Activated CD4-positive, alpha-beta T cell treated with anti-CD3 and anti-CD28 coated beads for 4 hours (primary cell): ENCODE measurements around the gene MCMBP.
"Not testable (repeated sequence)": the region's sequence is repeated elsewhere in the genome, so short reads cannot be mapped to it uniquely, and the experiment has no call there.

Source experiments
- DNase-seq, 2 donors: peaks; one replicate each; pipeline ENCODE4 v3.0.0-alpha.2; 2020

The MCMBP gene

DNA sequence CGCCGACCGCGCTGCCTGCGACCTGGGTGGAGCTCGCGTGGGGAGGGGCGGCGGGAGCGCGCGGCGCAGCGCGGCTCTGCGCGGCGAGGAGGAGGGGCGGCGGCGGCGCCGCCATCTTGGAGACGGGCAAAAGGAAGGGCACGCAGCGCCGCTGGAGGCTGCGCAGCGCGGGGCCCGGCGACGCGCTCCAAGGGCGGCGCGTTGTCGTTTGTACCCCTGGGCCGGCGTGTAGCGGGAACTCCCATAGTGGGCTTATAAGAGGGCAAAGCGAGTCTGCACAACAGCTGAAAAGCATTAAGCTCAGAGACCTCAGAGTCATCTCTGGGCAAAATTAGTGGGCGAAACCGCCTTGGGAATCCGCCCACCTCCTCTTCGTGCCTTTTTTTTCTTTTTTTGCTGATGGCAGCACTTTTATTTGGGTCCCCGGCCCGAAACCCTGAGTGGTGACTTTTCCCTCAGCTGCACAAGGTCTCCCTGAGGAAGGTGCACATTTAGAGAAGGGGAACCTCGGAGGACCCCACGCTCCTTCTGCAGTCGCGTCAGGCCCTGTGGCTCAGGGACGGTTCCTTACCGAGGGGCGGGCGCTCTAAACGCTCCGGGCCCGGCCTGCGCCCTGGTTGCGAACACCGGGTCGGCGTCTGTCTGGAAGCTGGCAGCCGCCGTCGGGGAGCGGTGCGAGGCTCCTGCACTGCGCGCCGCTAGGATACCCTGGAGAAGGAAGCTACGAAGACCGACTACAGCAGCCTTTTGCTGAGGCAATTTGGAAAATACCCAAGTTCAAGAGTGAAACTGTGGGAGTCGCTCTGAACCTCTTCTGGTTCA, 428 bp upstream of the MCMBP start:
- peak; percentile 82 to 84 for DNase-seq

- DNase-seq: peak; percentile 50 to 52
These were observed 598 bp downstream of the MCMBP start for GRCh38 chr10:119871881-119872609.

DNA sequence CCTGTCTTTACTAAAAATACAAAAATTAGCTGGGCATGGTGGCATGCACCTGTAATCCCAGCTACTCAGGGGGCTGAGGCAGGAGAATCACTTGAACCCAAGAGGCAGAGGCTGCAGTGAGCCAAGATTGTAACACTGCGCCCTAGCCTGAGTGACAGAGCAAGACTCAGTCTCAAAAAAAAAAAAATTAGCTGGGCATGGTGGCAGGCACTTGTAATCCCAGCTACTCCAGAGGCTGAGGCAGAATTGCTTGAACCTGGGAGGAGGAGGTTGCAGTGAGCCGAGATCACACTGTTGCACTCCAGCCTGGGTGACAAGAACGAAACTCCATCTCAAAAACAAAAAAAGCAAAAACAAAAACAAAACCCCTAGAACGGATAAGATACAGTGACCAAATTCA, 3.2 kb downstream of the MCMBP start:
- DNase-seq: not testable (repeated sequence)

DNA sequence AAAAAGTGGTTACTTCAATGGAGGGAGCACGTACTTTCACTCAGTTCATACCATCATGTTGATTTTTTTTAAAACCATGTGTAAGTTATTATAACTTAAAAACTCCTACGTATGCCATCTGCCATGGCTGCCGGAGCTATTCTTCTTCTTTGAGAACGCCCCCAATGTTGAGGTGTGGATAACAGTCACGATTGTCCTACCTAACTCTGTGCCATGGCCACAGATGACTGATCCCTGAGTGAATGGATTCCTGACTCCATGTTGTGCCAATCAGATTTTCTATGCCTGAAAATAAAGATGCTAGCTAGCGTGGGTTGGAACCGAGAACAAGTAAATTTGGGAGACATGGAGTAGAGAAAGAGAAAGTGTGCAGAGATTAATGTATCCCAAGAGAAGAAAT, 5.3 kb downstream of the MCMBP start:
- no peak for DNase-seq

DNA sequence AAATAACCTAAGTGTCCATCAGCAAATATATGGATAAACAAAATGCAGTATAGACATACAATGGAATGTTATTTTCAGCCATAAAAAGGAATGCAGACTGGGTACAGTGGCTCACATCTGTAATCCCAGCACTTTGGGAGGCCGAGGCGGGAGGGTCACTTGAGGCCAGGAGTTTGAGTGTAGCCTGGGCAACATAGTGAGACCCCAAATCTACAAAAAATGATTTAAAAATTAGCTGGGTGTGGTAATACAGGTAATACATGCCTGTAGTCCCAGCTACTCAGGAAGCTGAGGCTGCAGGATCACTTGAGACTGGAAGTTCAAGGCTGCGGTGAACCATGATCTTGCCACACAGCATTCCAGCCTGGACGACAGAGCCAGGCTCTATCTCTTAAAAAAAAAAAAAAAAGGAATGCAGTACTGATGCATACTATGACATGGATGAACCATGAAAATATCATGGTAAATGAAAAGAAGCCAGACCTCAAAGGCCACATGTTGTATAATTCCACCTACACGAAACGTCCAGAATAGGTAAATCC, 6.9 kb downstream of the MCMBP start:
- DNase-seq: no peak

GRCh38 chr10:119863951-119864565, 8.6 kb downstream of the MCMBP start:
- no peak for DNase-seq

GRCh38 chr10:119862524-119862923, 10.1 kb downstream of the MCMBP start:
- DNase-seq: no peak

DNA sequence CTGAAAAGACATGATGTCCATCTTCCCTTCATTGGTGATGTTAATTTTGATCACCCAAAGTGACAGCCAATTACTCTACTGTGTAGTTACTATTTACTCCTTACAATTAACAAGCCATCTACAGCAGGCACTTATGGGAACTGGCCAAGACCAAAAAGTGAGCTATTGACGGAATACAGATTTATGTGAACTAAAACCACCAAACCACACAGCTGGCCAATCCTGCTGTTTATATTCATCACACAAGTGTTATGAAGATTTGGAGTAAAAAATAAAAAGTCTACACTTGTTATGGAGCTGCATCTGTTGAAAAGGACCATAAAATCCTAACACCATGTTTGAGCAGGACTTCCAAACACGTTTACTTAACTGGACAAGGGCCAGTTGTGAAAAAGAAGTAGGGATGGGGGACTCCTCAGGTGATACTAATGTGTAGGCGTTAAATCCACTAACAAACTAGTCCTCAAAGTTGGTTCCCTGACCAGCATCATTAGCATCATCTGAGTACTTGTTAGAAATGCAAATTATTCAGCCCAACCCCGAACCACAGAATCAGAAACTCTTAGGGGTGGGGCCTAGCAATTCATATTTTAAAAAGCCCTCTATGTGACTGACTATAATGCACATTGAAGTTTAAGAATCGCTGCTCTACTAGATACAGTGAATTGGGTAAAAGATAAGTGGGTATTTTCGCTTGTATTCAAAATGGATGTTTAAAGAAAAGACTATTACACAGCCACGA, 11.6 kb downstream of the MCMBP start:
- no peak for DNase-seq

GRCh38 chr10:119859420-119860258, 13.0 kb downstream of the MCMBP start:
- DNase-seq: no peak

DNA sequence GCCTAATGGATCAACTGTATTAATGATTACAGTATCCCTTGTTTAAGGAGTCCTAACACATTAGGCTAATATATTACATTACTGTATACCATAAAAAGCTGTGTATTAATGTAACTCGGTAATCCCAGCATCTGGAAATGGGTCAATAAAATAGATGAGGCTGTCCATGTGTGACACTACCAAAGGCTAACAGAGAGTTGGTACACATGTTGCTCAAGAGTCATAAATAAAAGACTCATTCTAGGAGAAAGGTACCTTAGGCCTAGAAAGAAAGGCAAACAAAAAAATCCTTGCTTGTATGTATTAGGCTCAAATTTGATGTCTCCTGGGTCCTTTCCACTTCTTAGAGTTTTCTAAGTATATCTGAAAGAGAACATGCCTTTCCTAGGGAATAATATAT, 14.6 kb downstream of the MCMBP start:
- DNase-seq: no peak

DNA sequence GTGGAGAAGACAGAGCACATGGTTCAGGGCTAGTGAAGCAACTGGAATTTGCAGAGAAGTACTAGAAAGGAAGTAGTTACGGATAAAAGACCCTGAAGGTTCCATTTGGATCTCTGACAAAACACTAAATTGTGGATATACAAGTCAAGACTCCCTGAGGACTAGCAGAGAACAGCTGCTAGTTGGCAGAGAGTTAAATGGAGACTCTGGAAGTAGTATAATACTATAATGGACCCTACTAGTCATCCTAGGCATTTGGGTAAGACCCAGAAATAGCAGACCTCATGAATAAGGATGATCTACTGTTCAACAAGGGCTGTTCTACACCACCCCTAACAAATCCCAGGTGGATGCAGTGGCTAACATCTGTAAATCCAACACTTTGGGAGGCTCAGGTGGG, 19.1 kb downstream of the MCMBP start:
- DNase-seq: no peak

DNA sequence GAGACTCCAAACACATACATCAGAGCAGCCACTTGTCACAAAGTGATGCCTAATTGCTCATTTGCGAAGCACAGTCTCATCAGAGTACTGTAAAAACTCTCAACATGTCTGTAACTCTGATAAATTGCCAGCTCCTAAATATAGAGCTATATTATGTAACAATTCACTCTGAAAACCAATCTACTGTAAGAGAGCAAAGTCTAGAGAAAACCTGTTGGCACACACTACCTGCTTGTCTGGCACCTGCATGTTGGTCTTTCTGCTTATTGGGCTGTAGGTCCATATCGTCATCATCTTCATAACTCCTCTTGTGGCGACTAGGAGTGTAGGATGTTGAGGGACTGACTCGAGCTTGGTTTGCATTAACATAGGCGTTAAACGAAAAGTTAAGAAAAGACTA, 19.8 kb downstream of the MCMBP start:
- DNase-seq: no peak

GRCh38 chr10:119852277-119852676, 20.4 kb downstream of the MCMBP start:
- DNase-seq: no peak

DNA sequence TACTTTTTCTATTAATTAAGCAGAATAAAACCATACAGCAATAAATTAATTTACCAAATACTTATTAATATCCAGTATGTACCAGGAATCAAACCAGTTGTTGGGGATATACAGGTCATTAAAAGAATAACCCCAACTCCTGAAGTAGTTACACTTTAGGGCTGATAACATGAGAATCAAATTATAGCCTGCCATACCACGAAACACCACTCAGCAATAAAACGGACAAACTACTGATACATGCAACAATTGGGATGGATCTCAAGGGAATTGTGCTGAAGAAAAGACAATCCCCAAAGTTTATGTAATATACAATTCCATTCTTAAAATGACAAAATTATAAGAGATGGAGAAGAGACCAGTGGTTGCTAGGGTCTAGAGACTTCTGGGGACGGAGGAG, 22.7 kb downstream of the MCMBP start:
- no peak for DNase-seq

DNA sequence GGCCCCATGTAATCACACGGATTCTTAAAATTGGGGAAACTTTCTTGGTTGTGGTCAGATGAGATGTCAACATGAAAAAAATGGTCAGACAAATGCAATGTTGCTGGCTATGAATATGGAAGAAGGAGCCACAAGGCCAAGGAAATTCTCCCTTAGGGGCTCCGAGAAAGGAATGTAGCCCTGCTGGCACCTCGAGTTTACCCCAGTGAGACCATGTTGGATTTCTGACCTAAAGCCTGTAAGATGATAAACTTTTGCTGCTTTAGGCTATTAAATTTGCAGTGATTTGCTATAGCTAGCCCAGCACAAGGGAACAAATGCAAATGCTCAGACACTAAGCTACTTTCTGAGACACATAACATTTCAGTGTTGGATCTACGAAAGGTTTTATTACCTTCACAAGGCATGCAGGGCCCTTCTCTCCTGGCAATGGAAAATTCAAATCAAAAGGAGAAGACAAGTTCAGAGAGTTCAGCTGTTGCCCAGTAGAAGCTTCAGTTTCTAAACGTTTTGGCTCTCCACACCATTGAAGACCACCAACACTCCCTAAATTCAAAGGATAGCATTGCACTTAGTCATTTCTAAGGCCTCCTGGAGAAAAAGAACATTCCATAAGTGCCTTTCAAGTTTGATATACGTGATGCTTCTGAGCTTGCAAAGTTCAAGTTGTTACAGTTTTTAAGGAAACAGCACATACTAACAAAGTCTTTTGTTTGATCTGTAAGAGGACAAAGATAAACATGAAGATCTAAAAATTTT, 23.4 kb downstream of the MCMBP start:
- DNase-seq: no peak

DNA sequence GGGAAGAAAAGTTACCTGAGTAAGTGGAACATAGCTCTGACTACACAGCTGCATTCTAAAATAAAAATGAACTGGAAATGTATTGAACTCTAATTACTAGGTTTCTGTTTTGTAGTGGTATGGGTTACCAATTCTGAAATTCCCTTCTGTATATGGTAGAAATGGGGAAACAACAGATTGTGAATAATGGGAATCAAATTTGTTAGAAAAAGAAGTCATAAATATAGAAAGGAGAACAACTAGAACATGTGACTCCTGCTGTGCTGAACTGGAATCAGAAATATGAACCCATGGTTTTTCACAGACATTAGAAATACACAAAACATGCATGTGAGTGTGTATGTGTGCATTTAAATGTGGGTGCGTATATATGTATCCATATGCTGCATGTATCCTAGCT, 27.0 kb downstream of the MCMBP start:
- DNase-seq: no peak

GRCh38 chr10:119834188-119834587, 38.5 kb downstream of the MCMBP start:
- DNase-seq: no peak

- DNase-seq: no peak
These were observed 39.7 kb downstream of the MCMBP start for GRCh38 chr10:119832951-119833350.

DNA sequence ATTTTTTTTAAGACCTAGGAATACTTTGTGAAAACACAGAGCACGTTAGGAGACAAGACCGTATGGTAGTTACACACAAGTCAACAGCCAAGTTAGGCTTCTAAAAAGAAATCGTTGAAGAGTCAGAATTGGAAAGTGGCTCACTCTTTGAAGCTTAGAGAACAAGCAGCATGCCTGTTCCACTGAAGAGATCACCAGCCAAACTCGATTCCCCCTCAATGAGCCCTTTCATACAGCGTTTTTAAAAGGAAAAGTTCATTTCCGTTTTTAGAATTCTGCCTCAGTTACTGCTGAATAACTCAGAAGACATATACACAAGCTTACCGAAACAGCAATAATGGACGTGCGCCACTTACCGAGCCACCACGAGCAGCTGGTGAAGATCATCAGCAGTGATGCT, 41.0 kb downstream of the MCMBP start:
- no peak for DNase-seq

DNA sequence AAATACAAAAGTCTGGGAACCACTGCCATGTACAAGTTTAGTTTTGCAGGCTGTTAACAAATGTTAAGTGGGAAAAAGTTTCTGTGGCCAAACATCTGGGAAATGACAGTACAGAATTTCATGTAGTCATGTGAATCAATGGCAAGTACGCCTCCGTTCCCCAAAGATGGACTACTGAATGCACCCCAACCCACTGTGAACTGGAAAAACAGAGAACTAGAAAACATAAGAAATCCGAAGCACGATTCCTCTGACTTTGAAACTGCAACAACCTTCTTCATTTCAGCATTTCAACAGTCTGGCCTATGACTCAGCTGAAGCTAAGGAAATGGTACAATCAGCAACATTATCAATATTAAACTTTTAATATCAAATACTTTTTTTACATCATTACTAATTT, 41.8 kb downstream of the MCMBP start:
- no peak for DNase-seq

GRCh38 chr10:119829429-119829828, 43.2 kb downstream of the MCMBP start:
- no peak for DNase-seq
